ENCODE results near the gene HMCES.
A peak's percentile ranks its signal among the peaks of the same experiment; 100 is the strongest.

The HMCES gene

GRCh38 chr3:129278439-129278965, at the start of gene HMCES:
Gene HMCES (plus strand): TSS chr3:129278870. CDS start chr3:129279733, 863 bp downstream.
- DNase-seq: peak; percentile 80 to 97

- DNase-seq: no peak
Observed at GRCh38 chr3:129228891-129229585, 49.6 kb upstream of the HMCES start.

DNA sequence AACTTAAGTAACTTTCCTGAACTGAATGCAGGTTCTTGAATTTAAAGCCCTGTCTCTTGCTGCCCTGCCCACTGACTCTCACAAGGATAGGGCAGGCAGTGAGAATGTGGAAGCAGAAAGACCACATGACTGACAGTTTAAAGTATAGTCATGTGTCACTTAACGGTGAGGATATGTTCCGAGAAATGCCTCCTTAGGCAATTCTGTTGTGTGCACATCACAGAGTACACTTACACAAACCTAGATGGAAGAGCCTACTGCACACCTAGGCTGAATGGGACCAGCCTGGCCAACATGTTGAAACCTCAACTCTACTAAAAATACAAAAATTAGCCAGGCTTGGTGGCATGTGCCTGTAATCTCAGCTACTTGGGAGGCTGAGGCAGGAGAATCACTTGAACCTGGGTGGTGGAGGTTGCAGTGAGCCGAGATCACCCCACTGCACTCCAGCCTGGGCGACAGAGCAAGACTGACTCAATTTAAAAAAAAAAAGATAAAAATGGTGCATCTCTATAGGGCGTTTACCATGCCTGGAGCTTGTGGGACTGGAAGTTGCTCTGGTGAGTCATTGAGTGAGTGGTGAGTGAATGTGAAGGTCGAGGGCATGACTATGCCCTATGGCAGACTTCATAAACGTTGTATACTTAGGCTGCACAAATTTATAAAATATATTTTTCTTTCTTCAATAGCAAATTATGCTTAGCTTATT, 48.2 kb upstream of the HMCES start:
- DNase-seq: no peak

DNA sequence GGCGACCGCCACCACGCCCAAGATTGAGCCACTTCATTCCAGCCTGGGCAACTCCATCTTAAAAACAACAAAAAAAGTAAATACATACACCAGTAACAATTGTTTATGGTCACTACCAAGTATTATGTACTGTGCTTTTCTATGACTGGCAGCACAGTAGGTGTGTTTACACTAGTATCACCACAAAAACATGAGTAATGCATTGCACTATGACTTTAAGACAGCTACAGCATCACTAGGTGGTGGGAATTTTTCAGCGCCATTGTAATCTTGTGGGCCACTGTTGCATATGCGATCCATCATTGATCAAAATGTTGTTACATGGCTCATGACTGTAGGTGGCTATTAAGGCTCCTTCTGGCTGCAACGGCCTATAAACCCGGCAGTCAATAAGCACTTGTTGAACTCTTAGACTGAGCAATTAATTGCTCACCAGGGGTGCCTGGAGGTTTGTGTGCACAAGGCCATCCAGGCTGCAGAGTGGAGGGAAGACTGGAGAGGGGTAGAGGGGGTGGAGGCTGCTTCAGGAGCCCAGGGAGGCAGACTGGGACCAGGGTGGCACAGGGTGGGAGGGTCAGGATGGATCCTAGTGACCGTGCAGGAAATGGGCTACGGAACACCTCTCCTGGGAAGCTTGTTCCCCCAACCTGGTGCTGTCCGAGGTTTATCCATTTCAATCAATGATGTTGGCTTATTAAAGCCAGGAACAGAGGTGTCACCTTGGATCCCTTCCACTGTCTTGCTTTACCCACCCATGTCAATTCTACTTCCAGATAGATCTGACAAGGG, 47.1 kb upstream of the HMCES start:
- no peak for DNase-seq

DNA sequence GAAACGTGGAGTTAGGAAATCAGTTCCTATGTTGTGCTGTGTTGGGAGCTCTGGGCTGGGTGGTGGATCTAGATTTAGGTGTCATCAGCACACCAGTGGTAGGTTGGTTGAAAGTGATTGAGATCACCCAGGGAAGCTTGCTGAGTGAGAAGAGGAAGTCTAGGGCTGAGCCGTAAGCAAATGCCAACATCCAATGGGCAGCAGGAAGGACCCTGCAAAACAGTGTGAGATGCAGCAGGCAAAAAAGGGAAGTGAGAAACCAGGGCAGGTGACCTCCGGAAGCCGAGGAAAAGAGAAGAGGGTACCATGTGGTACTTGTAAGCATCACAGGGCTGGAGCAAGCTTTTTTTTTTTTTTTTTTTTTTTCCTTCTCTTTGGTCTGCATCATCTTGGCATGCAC, 45.1 kb upstream of the HMCES start:
- DNase-seq: no peak

DNA sequence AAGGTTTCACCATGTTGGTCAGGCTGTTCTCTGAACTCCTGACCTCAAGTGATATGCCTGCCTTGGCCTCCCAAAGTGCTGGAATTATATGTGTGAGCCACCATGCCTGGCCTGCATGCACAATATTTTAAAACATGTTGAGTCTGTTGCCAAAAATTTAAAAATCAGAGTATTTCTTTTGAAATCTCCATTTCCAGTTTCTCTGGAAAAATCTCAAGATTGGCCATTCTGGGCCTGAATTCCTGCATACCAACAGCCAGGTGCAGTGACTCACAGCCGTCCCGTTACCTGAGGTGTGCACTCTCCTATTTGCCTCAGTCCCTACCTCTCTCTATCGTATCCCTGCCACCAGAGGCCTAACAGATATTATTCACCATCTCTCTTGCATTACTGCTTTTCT, 44.2 kb upstream of the HMCES start:
- DNase-seq: no peak

- DNase-seq: no peak
Observed at GRCh38 chr3:129235344-129235917, 43.2 kb upstream of the HMCES start.

GRCh38 chr3:129238945-129239705, 39.5 kb upstream of the HMCES start:
- DNase-seq: no peak

DNA sequence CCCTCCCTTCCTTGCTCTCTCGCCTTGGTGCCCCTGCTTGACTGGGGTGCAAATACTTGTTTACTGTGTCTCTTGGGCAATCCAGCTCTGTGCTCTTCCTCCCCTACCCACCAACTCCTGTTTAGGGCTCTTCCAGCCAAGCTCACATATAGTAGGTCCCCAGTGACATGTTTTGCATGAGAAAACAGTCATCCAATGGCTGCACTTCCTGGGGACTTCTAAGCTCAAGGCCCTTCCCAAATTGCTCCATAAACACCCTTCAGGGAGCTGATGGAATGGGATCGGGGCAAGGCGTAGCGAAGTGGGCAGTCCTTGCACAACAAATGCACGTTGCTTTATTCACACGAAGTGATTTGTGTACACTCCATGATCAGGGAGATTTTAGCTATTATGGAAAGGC, 38.7 kb upstream of the HMCES start:
- DNase-seq: peak; percentile 62 to 83

GRCh38 chr3:129240436-129240835, 38.2 kb upstream of the HMCES start:
- DNase-seq: peak in 1 of 2 experiments; percentile 41

DNA sequence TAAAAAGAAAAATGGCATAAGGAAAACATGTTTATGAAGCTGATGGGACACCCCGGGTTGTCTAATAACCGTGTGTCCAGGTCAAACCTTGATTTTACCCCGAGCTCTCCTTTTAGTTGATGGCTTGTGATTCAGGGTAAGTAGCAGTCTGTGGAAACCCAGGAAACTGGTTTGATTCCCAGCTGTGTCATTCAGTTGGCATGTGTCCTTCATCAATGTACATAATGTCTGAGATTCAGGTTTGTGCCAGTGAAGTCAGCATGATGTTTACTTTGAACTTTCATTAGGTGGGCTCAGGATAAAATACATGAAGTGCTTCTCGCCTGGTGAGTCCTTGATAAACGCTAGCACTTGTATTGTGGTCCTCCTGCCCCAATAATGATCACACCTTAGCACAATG, 33.5 kb upstream of the HMCES start:
- no peak for DNase-seq

DNA sequence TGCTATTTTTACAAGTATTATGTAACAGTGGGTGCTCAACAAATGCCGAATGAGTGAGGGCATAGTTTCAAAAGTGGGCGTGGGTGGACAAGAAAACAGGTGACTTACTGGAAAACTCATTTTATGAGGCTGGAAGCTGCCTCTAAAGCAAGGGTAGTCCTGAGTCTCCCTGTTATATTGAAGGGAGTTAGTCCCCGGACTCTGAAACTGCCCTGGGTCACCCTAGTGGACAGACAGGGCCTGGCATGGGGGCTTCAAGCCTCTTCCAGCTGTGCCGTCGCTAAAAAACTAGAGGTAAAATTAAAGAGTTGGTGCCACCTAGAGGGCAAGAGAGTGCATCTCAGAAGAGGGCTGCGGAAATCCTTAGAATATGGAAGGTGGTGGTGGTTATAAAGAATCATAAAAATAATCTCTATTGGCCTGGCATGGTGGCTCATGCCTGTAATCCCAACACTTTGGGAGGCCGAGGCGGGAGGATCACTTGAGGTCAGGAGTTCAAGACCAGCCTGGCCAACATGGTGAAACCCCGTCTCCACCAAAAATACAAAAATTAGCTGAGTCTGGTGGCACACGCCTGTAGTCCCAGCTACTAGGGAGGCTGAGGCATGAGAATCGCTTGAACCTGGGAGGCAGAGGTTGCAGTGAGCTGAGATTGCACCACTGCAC, 32.9 kb upstream of the HMCES start:
- peak; percentile 91 to 97 for DNase-seq

DNA sequence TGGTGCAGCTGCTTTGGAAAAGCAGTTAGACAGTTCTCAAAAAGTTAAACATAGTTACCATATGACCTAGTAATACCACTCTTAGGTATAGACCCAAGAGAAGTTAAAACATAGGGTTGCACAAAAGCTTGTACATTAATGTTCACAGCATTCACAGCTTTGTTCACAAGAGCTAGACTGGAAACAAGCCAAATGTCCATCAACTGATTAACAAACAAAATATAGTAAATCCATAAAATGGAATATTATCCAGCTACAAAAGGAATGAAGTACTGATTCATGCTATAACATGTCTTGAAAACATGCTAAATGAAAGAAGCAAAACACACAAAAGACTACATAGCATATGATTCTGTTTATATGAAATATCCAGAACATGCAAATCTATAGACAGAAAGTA, 32.0 kb upstream of the HMCES start:
- DNase-seq: no peak

- no peak for DNase-seq
Observed at GRCh38 chr3:129248286-129248979, 30.2 kb upstream of the HMCES start.

DNA sequence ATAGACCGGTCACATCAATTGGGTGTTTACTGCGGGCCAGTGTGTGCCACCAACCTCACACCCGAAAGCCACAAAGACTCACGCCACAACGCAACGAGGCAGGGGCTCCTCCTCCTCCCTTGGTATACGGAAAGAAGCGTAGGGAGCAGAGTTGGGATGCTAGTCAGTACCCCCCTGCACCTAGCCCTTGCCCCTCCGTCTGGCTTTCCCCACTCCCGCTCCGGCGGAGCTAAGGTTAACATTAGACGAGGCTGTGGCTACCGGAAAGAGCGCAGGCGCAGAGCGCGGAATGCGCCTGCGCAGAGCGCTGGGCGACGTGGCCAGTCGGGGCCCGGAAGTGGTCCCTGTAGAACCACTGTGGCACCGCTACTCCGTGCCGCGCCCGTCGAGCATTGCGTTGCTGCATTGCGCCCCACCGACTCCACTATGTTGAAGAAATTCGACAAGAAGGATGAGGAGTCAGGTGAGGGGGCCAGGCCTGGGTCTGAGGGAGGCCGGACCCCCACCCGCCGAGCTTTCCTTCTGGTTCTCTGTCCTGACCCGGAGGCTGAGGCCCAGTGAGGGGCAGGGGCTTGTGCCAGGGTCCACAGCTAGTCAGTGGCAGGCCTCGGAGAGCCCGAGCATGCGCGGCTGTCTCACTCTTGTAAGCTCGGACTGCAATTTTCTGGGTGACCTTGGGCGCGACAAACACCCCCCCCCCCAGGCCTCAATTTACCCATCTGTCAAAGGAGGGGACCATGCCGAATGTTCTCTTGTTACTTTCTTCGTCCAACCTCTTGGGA, 29.2 kb upstream of the HMCES start, which contains the start of gene COPG1:
Gene COPG1 (plus strand): TSS at position 323 of the 782 bp plus-strand sequence. CDS start 104 bp downstream, at position 427.
- DNase-seq: peak; percentile 65 to 94

GRCh38 chr3:129252748-129253147, 25.9 kb upstream of the HMCES start:
- no peak for DNase-seq

DNA sequence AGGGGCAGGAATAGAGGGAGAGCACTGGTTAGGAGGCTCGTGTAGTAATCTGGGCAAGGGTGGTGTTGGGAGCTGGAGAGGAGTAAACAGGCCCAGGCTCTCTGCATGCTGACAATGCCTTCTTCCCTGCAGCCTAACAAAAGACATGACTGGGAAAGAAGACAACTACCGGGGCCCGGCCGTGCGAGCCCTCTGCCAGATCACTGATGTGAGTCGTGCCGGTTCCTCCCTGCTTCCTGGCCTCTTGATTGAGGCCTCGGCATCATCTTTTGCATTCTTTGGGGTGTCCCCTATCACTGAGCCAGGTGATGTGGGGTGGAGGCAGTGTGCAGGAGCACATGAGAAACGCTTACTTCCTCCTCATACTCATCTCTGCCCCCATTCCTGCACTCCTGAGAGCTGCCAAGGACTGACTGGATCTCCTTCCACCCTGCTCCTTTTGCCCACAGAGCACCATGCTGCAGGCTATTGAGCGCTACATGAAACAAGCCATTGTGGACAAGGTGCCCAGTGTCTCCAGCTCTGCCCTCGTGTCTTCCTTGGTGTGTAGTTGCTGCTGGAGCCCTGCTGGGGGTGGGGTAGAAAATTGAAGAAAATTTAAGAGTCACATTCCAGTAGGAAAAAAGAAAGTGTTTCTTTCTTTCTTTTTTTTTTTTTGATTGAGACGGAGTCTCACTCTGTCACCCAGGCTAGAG, 24.0 kb upstream of the HMCES start:
- no peak for DNase-seq

- no peak for DNase-seq
Observed at GRCh38 chr3:129256270-129256669, 22.4 kb upstream of the HMCES start.

GRCh38 chr3:129257609-129258008, 21.1 kb upstream of the HMCES start:
- DNase-seq: no peak
